8988T (cell line): ENCODE measurements around the gene BICDL2.
A peak's percentile ranks its signal among the peaks of the same experiment; 100 is the strongest.
"Not testable (repeated sequence)": the region's sequence is repeated elsewhere in the genome, so short reads cannot be mapped to it uniquely, and the experiment has no call there.

Experiments
- DNase-seq: peaks from one replicate; pipeline ENCODE4 v3.0.0; 2011

The BICDL2 gene

GRCh38 chr16:3036726-3037315, at the start of gene BICDL2:
BICDL2 (minus strand) TSS chr16:3036944; CDS start chr16:3035496, 1,448 bp downstream.
- no peak for DNase-seq

GRCh38 chr16:3085868-3086595, 49.3 kb upstream of the BICDL2 start:
- DNase-seq: no peak

GRCh38 chr16:3084969-3085670, 48.4 kb upstream of the BICDL2 start:
- DNase-seq: no peak

GRCh38 chr16:3084491-3084890, 47.7 kb upstream of the BICDL2 start:
- no peak for DNase-seq

GRCh38 chr16:3083408-3083807, 46.7 kb upstream of the BICDL2 start:
- DNase-seq: not testable (repeated sequence)

- not testable (repeated sequence) for DNase-seq
Observed at GRCh38 chr16:3081957-3082356, 45.2 kb upstream of the BICDL2 start.

- no peak for DNase-seq
Observed at GRCh38 chr16:3080024-3080423, 43.3 kb upstream of the BICDL2 start.

GRCh38 chr16:3076577-3076976, 39.8 kb upstream of the BICDL2 start:
- no peak for DNase-seq

- not testable (repeated sequence) for DNase-seq
Observed at GRCh38 chr16:3075946-3076345, 39.2 kb upstream of the BICDL2 start.

- DNase-seq: no peak
Observed at GRCh38 chr16:3075523-3075915, 38.8 kb upstream of the BICDL2 start.

GRCh38 chr16:3074860-3075522, 38.2 kb upstream of the BICDL2 start:
- no peak for DNase-seq

GRCh38 chr16:3073448-3073847, 36.7 kb upstream of the BICDL2 start:
- DNase-seq: no peak

GRCh38 chr16:3072576-3073263, 36.0 kb upstream of the BICDL2 start:
- DNase-seq: not testable (repeated sequence)

- DNase-seq: not testable (repeated sequence)
Observed at GRCh38 chr16:3072148-3072547, 35.4 kb upstream of the BICDL2 start.

- DNase-seq: no peak
Observed at GRCh38 chr16:3071655-3072054, 34.9 kb upstream of the BICDL2 start.

GRCh38 chr16:3070608-3071111, 33.9 kb upstream of the BICDL2 start:
- DNase-seq: no peak

GRCh38 chr16:3069146-3069545, 32.4 kb upstream of the BICDL2 start:
- DNase-seq: not testable (repeated sequence)

- DNase-seq: no peak
Observed at GRCh38 chr16:3068487-3068886, 31.7 kb upstream of the BICDL2 start.

GRCh38 chr16:3066440-3066748, 29.6 kb upstream of the BICDL2 start:
- DNase-seq: no peak

- no peak for DNase-seq
Observed at GRCh38 chr16:3065742-3066439, 29.1 kb upstream of the BICDL2 start.

GRCh38 chr16:3065069-3065741, 28.5 kb upstream of the BICDL2 start, which contains the start of gene IL32:
IL32 (plus strand) TSS chr16:3065640; CDS start chr16:3065812, 172 bp downstream.
- peak; percentile 80 for DNase-seq
